GM19467 (cell line): ENCODE measurements around the gene FAM13C.

Source experiments
- ATAC-seq: cut with Tn5 transposase; IDR thresholded peaks from one replicate; pipeline ENCODE4 v1.9.1; 2021; ENCODE audit warnings: mild to moderate bottlenecking, moderate library complexity; ENCODE audit not compliant: unreplicated experiment

Gene FAM13C

DNA sequence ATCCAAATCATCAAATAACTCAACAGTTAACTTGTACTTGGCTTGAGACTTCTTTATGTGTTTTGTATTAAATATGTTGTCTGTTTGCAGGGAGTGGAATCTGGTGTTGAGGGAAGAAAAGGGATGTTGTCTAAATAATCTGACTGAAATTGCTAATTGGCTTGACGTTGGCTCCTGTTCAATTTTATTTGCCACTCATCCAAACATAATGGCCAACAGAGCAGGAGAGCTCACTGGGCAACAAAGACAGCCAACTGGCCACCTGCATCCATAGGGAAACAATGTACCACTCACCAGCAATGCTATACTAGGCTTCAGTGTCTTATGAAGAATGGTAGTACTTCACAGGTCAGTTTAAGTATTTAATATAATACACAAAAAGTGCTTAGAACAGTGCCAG lies 80.5 kb downstream of the FAM13C start:
- no peak for ATAC-seq

GRCh38 chr10:59279991-59280505 lies 82.3 kb downstream of the FAM13C start:
- ATAC-seq = no peak

DNA sequence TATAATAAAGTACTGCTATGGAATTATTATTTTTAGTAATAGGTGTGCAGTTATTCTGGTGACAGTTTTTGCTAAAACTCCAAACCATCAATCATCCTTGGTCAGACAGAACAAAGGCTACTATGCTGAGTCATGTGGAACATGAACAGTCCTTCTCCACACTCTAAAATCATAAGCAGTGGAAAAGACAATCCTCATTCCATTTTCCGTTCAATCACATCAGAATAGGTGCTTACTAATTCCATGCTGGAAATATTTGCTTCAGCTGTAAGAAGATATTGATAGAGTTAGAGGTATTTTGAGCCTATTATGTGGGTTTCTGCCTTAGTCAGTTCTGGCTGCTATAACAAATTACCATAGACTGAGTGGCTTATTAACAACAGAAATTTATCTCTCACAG lies 82.9 kb downstream of the FAM13C start:
- no peak for ATAC-seq

DNA sequence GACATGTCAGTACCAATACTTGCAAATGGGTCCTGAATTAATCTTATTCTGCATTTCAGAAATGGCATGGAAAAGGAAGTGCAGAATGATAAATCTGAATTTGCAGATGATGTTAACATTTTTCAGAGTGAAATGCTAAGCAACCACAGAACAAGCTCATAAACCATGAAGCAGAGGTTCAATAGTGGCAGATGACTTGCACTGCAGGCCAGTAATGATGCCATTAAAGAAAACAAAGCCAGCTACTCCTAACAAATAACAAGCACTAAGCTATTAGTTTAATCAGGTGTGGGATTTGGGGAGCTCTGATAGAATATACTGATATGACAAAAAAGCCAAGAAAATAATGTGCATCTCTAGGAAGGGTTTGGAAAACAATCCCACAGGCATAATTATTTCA lies 85.4 kb downstream of the FAM13C start:
- ATAC-seq = no peak

GRCh38 chr10:59276133-59276532 lies 86.2 kb downstream of the FAM13C start:
- no peak for ATAC-seq

DNA sequence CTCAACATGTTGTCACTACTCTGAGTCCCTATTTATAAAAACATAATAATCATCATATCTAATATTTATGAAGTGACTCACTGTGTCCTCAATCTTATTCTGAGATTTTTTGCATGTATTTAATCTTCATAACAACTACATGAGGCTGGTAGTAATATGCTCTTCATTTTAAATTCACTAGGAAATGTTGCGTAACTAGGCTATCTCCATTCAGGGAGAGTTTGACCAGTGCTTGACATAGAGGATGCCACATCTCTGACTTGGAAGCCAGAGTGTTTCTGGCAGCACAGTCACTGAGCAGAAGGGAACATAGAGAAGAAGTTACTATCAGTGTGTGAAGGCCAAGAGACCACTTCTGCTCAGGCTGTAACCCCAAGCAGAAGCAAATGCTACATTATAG lies 88.9 kb downstream of the FAM13C start:
- no peak for ATAC-seq

GRCh38 chr10:59272061-59272460 lies 90.3 kb downstream of the FAM13C start:
- no peak for ATAC-seq

GRCh38 chr10:59271160-59271559 lies 91.2 kb downstream of the FAM13C start:
- ATAC-seq = no peak

- ATAC-seq = no peak
These were observed 91.9 kb downstream of the FAM13C start for GRCh38 chr10:59270492-59270891.

DNA sequence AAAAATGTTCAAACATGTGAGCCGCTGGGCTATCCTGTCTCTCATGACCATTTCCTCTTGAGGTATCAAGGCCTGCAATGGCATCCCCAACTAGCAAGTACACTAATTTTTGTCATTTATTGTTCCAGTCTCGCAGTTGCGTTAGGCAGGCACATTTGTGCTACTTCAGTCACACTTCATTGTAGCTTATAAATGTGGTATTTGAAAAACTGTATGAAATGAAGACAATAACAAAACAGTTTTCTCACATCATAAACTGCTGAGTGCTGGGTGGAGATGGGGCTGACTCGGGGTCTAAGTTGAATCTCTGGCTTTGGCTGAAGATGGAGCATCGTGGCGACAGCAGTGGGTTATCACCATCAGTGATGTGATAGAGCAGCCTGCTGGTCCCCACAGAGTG lies 92.7 kb downstream of the FAM13C start:
- ATAC-seq = no peak

DNA sequence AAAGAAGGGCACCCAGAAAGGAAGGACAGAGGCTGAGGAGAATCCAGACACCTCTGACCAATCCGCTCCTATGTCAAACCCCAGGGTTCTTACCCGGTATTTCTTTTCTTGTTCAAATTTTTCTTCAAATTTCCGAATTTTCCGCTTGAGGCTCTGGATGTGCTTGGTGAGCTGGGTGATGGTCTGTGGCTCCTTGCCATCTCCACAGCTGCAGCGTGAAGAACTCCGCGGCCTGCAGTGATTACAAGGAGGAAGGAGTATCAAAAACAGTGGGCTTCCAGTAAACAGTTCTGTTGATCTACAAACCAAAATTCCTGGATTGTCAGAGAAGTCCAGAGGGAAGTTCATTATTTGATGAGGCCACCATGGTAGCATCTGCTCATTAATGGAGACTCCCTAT lies 93.9 kb downstream of the FAM13C start:
- no peak for ATAC-seq

GRCh38 chr10:59266321-59266720 lies 96.0 kb downstream of the FAM13C start:
- ATAC-seq = no peak

DNA sequence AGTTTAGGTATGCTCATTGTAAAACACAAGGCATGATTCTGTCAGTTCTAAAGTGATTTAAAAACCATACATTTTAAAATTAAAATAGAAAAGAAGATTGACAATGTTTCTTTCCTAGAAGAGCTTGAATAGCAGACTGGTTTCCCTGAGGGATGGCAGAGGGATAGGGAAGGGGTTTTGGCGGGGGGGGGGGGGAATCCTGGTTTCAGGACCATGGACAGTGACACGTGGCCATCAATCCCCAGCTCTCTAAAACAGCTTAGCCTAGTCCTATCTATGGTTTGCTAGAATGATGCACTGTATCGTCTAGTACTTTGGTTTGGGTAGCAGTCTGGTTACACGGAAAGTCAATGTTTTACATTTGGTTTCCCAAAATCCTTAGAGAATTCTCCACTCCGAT lies 97.2 kb downstream of the FAM13C start:
- ATAC-seq = no peak

DNA sequence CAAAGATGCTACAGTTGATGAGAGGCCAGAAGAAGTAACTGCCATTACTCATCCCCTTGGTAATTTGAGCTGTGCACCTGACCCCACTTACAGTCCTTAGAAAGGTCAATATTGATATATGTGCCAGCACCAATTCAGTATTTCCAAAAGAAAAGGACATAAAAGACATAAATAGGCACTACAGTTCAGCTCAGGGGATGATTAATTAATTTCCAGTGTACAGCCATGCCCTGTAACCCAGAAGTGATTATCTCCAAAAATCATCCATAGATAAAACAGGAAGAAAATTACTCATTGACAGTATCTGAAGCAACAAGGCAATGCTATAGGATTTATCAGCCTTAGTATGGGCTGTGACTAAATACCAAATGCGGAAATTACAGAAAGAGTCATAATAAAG lies 103.5 kb downstream of the FAM13C start:
- ATAC-seq = no peak

DNA sequence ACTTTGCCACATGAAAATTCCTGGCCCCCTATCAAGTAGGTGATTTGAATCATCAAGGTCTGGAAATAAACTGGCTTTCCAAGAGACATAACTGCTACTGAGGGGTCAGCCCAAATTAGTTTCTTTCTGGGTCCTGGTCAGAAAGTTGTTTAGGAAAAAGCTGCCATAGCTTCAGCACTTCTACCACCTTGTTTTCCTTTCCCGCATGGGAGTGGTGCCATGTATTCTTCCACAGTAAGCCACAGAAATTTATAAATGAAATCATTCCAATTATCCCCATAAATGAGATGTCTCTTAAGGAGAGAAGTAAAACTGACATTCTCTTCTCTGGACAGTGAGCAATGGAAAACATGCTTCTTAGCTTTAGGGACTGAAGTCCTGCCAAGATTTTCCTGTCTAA lies 105.1 kb downstream of the FAM13C start:
- no peak for ATAC-seq

DNA sequence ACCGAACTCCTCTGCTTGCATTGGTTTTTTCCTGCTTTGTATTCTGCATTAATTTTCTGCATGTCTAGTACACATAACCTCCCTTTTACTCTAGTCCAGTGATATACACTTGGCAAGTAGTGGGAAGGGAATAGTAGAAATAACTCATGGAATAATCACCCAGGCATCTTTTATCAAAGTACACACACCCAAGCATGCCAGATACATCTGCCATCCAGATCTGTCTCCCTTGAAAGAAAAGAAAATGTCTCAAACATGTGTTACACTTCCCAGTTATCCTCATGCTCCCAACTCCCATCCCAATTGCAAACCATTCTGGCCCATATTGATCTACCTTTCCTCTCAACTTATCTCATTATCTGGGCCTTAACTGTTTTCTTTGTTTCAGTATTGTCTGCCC lies 106.9 kb downstream of the FAM13C start:
- ATAC-seq = no peak

GRCh38 chr10:59252491-59252890 lies 109.9 kb downstream of the FAM13C start:
- no peak for ATAC-seq

DNA sequence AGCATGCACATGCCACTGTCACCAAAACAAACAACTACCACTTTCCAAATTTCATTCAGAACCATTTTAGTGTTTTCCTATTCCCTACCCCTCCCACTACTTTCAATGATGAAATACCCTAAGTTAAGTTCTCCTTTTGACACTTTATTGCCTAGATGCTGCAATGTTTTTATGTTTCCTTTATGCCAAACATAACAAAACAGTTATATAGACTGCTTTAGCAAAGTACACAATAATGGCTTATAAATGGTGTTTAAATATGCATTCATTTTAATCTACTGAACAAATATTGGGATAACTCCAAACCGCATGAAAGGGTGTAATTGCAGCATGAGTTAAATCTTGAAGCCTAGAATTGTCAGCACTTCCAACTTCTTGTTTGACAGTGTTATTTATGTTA lies 116.7 kb downstream of the FAM13C start:
- no peak for ATAC-seq

- no peak for ATAC-seq
These were observed 117.5 kb downstream of the FAM13C start for GRCh38 chr10:59244871-59245270.

DNA sequence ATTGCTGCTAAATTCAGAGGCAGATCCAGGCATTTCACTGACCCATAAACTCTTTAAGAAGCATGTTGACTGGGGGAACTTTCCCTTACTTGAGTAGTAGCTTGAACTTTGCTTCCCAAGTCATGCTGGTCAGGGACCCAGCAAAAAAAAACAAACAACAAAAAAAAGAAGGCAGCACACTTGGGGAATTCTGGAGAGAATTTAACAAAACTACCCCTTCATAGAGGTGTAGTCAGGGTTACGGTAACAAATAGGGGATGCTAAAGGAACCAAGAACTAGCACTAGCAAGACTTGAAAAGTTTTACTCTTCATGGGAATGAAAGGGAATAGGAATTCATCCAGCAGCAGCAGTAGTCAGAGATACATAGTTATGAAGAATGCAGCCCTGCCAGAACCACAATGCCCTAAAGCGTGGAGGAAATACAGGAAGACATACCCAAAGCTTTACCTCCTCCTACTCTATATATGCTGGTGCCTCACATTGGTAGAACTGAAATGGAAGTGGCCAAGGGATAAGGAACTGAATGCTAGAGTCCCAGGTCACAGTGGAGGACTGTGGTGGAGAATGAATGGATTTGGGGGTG lies 118.6 kb downstream of the FAM13C start:
- ATAC-seq = no peak

DNA sequence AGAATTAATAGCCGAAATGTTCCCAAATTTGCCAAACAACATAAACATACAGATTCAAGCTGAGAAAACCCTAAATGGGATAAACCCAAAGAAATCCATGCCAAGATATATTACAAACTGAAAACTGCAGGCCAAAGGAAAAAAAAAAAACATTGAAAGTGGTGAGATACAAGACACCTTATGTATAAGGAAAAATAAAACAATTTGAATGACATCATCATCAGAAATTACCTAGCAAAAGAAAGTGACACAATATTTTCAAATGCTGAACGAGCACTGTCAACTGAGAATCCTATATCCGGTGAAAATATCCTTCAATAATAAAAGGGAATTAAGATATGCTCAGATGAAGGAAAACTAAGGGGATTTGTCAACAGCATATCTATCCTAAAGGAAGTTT lies 119.4 kb downstream of the FAM13C start:
- no peak for ATAC-seq

GRCh38 chr10:59242057-59242456 lies 120.3 kb downstream of the FAM13C start:
- no peak for ATAC-seq

DNA sequence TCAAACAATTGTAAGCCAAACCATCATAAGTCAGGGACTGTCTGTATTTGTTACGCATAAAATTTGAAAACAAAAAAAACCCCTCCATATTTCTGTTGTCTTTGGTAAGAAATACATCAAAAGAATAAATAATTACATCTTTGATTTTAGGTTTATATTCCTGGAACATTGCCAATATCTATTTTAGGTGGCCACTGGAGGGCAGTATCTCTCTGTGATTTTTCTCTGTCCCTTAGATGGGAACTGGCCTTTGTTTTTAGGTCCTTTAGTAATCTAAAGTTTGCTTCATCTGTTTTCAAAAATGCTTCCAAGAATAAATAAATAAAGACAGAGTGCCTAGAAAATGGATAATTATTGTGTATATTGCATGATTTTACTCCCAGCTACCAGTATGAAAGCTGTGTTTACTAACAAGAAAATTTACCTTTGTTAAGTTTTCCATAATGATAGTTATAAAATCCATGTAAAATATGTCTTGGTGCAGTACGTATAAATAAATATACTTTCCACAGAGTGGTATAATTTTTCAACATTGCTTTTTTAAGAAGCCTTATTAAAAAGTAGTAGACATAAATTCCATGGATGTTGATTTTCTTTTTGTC lies 121.7 kb downstream of the FAM13C start:
- ATAC-seq = no peak
